Measurements from ENCODE around the gene HTT.

HTT gene

DNA sequence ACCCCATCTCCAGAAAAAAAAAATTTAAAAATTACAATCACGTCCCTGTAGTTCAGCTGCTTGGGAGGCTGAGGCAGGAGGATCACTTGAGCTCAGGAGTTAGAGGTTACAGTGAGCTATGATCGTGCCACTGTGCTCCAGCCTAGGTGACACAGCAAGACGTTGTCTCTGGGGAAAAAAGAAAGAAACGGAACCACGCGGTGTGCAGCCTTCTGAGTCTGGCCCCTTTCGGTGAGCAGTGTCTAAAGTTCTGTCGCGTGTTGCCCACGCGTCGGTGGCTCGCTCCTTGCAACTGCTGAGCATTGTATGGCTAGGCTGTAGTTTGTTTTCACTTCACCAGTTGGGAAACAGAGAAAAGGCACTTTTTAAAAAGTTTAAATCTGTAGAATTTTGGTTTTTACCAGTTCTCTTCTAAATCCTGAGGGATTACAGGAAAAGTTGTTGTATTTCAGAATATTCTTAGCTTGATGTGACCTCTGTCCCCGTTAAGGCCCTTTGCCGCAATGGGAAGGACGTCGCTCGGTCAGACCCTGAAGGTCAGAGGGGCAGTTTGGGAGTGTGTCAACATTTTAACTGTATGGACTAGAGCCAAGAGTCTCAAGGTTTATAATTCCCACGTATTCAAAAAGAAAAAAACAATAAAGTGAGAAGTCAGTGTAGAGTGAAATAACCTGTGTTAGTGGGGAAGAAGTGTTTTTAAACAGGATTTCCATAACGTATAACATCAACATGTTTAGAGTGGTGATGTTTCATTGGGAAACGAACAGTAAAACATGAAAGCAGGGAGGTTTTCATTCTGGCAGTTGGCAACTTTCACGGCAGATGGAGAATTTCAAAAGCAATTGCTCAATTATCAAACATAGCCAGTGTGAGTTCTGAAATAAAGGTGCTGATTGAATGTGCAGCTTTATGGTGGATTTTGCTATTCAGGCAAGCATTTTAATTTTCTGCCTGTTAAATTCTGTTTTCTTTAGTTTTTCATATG is 128.6 kb downstream of the HTT start:
- H3K36me3 ChIP-seq (ENCODE audit: control insufficient read depth, insufficient read depth, low read length) = no peaks in the 10 kb centered on the region
- H3K4me1 ChIP-seq = peaks cover 6% of the 10 kb centered on the region
- no peak overlapping the region for H3K9ac ChIP-seq
- no peak overlapping the region for H3K4me3 ChIP-seq (ENCODE audit: low read depth, low read length)
- no peak overlapping the region for H3K27ac ChIP-seq
- TF ChIP-seq, protein P1, sequence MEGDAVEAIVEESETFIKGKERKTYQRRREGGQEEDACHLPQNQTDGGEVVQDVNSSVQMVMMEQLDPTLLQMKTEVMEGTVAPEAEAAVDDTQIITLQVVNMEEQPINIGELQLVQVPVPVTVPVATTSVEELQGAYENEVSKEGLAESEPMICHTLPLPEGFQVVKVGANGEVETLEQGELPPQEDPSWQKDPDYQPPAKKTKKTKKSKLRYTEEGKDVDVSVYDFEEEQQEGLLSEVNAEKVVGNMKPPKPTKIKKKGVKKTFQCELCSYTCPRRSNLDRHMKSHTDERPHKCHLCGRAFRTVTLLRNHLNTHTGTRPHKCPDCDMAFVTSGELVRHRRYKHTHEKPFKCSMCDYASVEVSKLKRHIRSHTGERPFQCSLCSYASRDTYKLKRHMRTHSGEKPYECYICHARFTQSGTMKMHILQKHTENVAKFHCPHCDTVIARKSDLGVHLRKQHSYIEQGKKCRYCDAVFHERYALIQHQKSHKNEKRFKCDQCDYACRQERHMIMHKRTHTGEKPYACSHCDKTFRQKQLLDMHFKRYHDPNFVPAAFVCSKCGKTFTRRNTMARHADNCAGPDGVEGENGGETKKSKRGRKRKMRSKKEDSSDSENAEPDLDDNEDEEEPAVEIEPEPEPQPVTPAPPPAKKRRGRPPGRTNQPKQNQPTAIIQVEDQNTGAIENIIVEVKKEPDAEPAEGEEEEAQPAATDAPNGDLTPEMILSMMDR (IDR thresholded peaks at IDR 0.05) = no peak
- H3K4me2 ChIP-seq (ENCODE audit: low read length) = no peak overlapping the region
- H3K79me2 ChIP-seq = no peaks in the 10 kb centered on the region
- no peaks in the 10 kb centered on the region for H3K9me3 ChIP-seq (ENCODE audit: control insufficient read depth, low read length)
- H2AFZ ChIP-seq = no peak overlapping the region
- H3K27me3 ChIP-seq (ENCODE audit: control insufficient read depth, insufficient read depth, low read length) = no peaks in the 10 kb centered on the region

DNA sequence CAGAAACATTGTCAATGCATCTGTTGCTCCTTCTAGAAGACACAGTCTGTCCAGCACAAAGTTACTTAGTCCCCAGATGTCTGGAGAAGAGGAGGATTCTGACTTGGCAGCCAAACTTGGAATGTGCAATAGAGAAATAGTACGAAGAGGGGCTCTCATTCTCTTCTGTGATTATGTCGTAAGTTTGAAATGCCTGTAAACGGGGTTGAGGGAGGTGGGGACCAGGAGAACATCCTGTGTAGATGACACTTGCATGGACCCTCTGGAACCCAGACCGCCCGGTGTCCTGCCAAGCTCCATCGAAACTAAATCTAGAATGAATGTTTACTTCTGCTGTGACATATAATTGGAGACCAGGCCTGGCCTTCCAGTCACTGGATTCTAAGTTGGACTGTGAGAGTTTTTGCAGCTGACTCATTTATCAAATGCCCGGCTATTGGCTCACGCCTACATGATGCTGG is 129.5 kb downstream of the HTT start:
- Histone ChIP-seq H3K36me3 (ENCODE audit: control insufficient read depth, insufficient read depth, low read length) (no peaks in the 10 kb centered on the region), H3K27ac (no peak overlapping the region), H3K4me1 (peaks cover 6% of the 10 kb centered on the region)

DNA sequence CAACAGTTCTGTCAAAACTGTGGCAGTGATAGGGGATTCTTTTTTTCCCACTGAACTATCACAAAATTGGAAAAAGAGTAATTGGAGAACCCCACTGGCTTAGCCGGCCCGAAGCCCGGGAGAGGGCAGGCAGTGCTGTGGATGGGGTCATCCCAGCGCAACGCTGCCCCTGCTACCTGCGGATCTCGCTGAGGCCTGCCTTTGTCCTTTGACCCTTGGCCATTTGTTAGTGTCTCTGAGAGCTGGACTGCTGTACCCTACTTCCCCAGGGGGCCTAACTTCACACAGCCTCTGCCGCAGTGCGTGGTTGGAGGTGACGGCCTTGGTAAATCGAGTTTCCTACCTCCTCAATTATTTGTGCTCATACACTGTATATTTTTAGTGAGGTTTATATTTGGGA is 131.5 kb downstream of the HTT start:
- Histone ChIP-seq H3K4me1 (peaks cover 6% of the 10 kb centered on the region), H3K36me3 (ENCODE audit: control insufficient read depth, insufficient read depth, low read length) (no peaks in the 10 kb centered on the region), H3K27me3 (ENCODE audit: control insufficient read depth, insufficient read depth, low read length) (no peaks in the 10 kb centered on the region), H2AFZ (no peak overlapping the region), H3K9me3 (ENCODE audit: control insufficient read depth, low read length) (no peaks in the 10 kb centered on the region), H3K4me3 (ENCODE audit: low read depth, low read length) (no peak overlapping the region), H3K9ac (no peak overlapping the region), H3K79me2 (no peaks in the 10 kb centered on the region), H3K27ac (no peak overlapping the region), H3K4me2 (ENCODE audit: low read length) (no peak overlapping the region)
- TF ChIP-seq, protein P1 (IDR thresholded peaks at IDR 0.05) = no peak

More for the DNA sequence above, 129.5 kb downstream of the HTT start:
- TF ChIP-seq, protein P1 (IDR thresholded peaks at IDR 0.05) = no peak
- Histone ChIP-seq H3K4me2 (ENCODE audit: low read length) (no peak overlapping the region), H3K4me3 (ENCODE audit: low read depth, low read length) (no peak overlapping the region), H3K9ac (no peak overlapping the region), H3K9me3 (ENCODE audit: control insufficient read depth, low read length) (no peaks in the 10 kb centered on the region), H2AFZ (no peak overlapping the region), H3K27me3 (ENCODE audit: control insufficient read depth, insufficient read depth, low read length) (no peaks in the 10 kb centered on the region), H3K79me2 (no peaks in the 10 kb centered on the region)

- Histone ChIP-seq H3K36me3 (ENCODE audit: control insufficient read depth, insufficient read depth, low read length) (no peaks in the 10 kb centered on the region), H3K27ac (no peak overlapping the region)
Observed at GRCh38 chr4:3206439-3207100, 132.1 kb downstream of the HTT start.

More at GRCh38 chr4:3206439-3207100, 132.1 kb downstream of the HTT start:
- Histone ChIP-seq H3K4me1 (peaks cover 6% of the 10 kb centered on the region), H3K4me2 (ENCODE audit: low read length) (no peak overlapping the region), H3K4me3 (ENCODE audit: low read depth, low read length) (no peak overlapping the region), H3K9ac (no peak overlapping the region), H3K79me2 (no peaks in the 10 kb centered on the region), H2AFZ (no peak overlapping the region), H3K9me3 (ENCODE audit: control insufficient read depth, low read length) (no peaks in the 10 kb centered on the region), H3K27me3 (ENCODE audit: control insufficient read depth, insufficient read depth, low read length) (no peaks in the 10 kb centered on the region)
- TF ChIP-seq, protein P1 (IDR thresholded peaks at IDR 0.05) = no peak
